Measurements from ENCODE around the gene SAMSN1.

SAMSN1 gene

GRCh38 chr21:14483296-14483695, 62.8 kb downstream of the SAMSN1 start:
- no peak for DNase-seq

- DNase-seq: no peak
These were observed 64.0 kb downstream of the SAMSN1 start for GRCh38 chr21:14482165-14482564.

- no peak for DNase-seq
These were observed 65.6 kb downstream of the SAMSN1 start for GRCh38 chr21:14480411-14481031.

- no peak for DNase-seq
These were observed 66.8 kb downstream of the SAMSN1 start for GRCh38 chr21:14479241-14479786.

- DNase-seq: no peak
These were observed 68.3 kb downstream of the SAMSN1 start for GRCh38 chr21:14477841-14478240.

GRCh38 chr21:14477133-14477532, 69.0 kb downstream of the SAMSN1 start:
- no peak for DNase-seq

GRCh38 chr21:14474995-14475394, 71.1 kb downstream of the SAMSN1 start:
- no peak for DNase-seq

- DNase-seq: no peak
These were observed 76.5 kb downstream of the SAMSN1 start for GRCh38 chr21:14469641-14470040.

- DNase-seq: no peak
These were observed 79.4 kb downstream of the SAMSN1 start for GRCh38 chr21:14466715-14467114.

GRCh38 chr21:14457762-14458161, 88.4 kb downstream of the SAMSN1 start:
- DNase-seq: no peak

- no peak for DNase-seq
These were observed 89.2 kb downstream of the SAMSN1 start for GRCh38 chr21:14456911-14457310.

- DNase-seq: no peak
These were observed 91.8 kb downstream of the SAMSN1 start for GRCh38 chr21:14454016-14455009.

GRCh38 chr21:14453339-14454015, 92.6 kb downstream of the SAMSN1 start:
- DNase-seq: no peak

- no peak for DNase-seq
These were observed 93.3 kb downstream of the SAMSN1 start for GRCh38 chr21:14452727-14453241.

GRCh38 chr21:14452031-14452726, 93.9 kb downstream of the SAMSN1 start:
- no peak for DNase-seq

- DNase-seq: no peak
These were observed 94.6 kb downstream of the SAMSN1 start for GRCh38 chr21:14451546-14451945.

GRCh38 chr21:14448784-14449183, 97.3 kb downstream of the SAMSN1 start:
- DNase-seq: no peak

- no peak for DNase-seq
These were observed 107.9 kb downstream of the SAMSN1 start for GRCh38 chr21:14438211-14438610.

GRCh38 chr21:14435423-14435822, 110.7 kb downstream of the SAMSN1 start:
- no peak for DNase-seq
